Posterior cingulate gyrus (tissue), 11 donors: ENCODE results near the gene ARNT2.

Experiments used
- DNase-seq, 10 donors: peaks; one replicate each; pipeline versions ENCODE4 v3.0.0 to v3.0.0-alpha.2; 2020 to 2021; ENCODE audit warnings: mixed read lengths in 3 of 10
- intact Hi-C: fragments of 100-400 bp; cut with DNase I; formaldehyde crosslinking; loops from one replicate; pipeline ENCODE4 v1.15.1; 2023

Gene ARNT2

GRCh38 chr15:80536231-80536630 is 132.0 kb downstream of the ARNT2 start:
- DNase-seq, result no peak
- intact Hi-C loops, result no loop called here

GRCh38 chr15:80536716-80537115 is 132.5 kb downstream of the ARNT2 start:
- intact Hi-C loops, result no loop called here
- no peak for DNase-seq

- intact Hi-C loops, result no loop called here
- no peak for DNase-seq
These were observed 140.9 kb downstream of the ARNT2 start for GRCh38 chr15:80545078-80545477.

- intact Hi-C loops, result no loop called here
- DNase-seq, result no peak
These were observed 143.1 kb downstream of the ARNT2 start for GRCh38 chr15:80547264-80547663.

- intact Hi-C loops, result no loop called here
- no peak for DNase-seq
These were observed 145.0 kb downstream of the ARNT2 start for GRCh38 chr15:80549191-80549590.

GRCh38 chr15:80549654-80550053 is 145.5 kb downstream of the ARNT2 start:
- DNase-seq, result no peak
- intact Hi-C loops, result no loop called here

GRCh38 chr15:80550219-80550907 is 146.2 kb downstream of the ARNT2 start:
- intact Hi-C loops, result no loop called here
- no peak for DNase-seq

- no peak for DNase-seq
- intact Hi-C loops, result no loop called here
These were observed 146.7 kb downstream of the ARNT2 start for GRCh38 chr15:80550908-80551260.

- intact Hi-C loops, result no loop called here
- no peak for DNase-seq
These were observed 147.2 kb downstream of the ARNT2 start for GRCh38 chr15:80551348-80551747.

GRCh38 chr15:80554560-80554959 is 150.4 kb downstream of the ARNT2 start:
- no peak for DNase-seq
- intact Hi-C loops, result no loop called here

- intact Hi-C loops, result no loop called here
- no peak for DNase-seq
These were observed 152.6 kb downstream of the ARNT2 start for GRCh38 chr15:80556694-80557367.

GRCh38 chr15:80557441-80558234 is 153.5 kb downstream of the ARNT2 start:
- intact Hi-C loops, result no loop called here
- no peak for DNase-seq

- DNase-seq, result no peak
- intact Hi-C loops, result no loop called here
These were observed 154.6 kb downstream of the ARNT2 start for GRCh38 chr15:80558631-80559319.

- DNase-seq, result no peak
- intact Hi-C loops, result no loop called here
These were observed 155.1 kb downstream of the ARNT2 start for GRCh38 chr15:80559320-80559693.

GRCh38 chr15:80559761-80560160 is 155.6 kb downstream of the ARNT2 start:
- peak in 1 of 10 donors; percentile 14 for DNase-seq

GRCh38 chr15:80560601-80561400 is 156.6 kb downstream of the ARNT2 start:
- intact Hi-C loops, result no loop called here
- DNase-seq, result peak in 1 of 10 donors; percentile 32

More at GRCh38 chr15:80559761-80560160, 155.6 kb downstream of the ARNT2 start:
- intact Hi-C loops, result no loop called here

- intact Hi-C loops, result no loop called here
- no peak for DNase-seq
These were observed 157.3 kb downstream of the ARNT2 start for GRCh38 chr15:80561500-80561899.

- intact Hi-C loops, result no loop called here
- peak in 1 of 10 donors; percentile 26 for DNase-seq
These were observed 157.9 kb downstream of the ARNT2 start for GRCh38 chr15:80562033-80562432.

GRCh38 chr15:80562846-80563245 is 158.7 kb downstream of the ARNT2 start:
- DNase-seq, result peak in 1 of 10 donors; percentile 18
- intact Hi-C loops, result no loop called here

- intact Hi-C loops, result no loop called here
- peak in 5 of 10 donors; percentile 38 to 88 (median 81) for DNase-seq
These were observed 159.3 kb downstream of the ARNT2 start for GRCh38 chr15:80563372-80563997.
